Fibroblast of upper back skin (primary cell): ENCODE data around the gene CDC73.

Experiments
- DNase-seq: peaks from one replicate; pipeline ENCODE4 v3.0.0-alpha.2; 2013

The CDC73 gene

DNA sequence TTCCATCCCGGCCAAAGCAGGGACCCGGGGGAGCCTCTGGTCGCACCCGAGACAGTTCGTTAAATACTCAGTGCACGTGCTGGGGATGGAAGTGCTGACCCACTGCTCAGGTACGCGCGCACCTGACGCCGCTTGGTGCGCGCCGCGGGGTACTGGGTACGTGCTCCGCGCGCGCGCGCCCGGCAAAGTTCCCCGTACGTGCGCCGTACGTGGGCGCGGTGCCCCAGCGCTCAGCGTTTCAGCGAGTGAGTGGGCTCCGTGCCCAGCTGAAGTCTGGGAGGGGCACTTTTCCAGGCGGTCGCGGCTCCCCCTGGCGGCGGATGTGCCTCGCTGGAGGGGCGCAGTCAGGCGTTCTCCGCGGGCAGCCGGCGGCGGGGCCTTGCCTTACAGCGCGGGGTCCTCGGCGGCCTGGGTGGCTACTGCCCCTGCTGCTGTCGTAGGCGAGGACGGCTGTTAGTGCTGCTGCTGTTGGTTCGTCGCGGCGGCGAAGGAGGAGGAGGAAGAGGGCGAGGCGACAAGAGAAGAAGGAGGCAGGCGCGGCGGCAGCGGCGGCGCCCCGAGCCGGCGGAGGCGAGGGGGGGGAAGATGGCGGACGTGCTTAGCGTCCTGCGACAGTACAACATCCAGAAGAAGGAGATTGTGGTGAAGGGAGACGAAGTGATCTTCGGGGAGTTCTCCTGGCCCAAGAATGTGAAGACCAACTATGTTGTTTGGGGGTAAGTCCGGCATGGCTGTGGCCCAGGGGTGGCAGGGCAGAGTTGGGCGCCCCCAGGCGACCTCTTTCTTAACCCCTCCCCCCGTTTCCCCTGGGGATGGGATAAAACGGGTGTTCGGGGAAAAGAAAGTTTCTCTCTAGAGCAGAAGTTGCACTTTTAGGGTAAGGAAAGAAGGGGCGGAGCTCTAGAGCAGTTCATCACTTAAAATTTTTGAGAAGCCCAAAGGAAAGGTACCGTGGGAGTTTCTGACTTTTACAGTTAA, at the start of gene CDC73:
Gene CDC73 (plus strand): TSS at position 416 of the 978 bp plus-strand sequence. CDS start 170 bp downstream, at position 586.
- peak; percentile 96 for DNase-seq

DNA sequence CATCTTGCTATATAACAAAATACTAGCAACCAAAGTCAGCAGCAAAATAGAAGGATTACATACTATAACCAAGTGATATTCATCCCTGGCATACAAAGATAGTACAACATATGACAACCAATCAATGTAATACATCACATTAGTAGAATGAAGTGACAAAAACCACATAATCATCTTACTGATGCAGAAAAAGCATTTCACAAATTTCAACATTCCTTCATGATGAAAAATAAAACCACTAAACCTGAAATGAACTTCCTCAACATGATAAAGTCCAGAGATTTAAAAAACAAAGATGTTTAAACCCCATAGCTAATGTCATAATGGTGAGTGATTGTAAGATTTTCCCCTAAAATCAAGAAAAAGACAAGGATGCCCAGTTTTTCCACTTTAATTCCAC, 43.8 kb upstream of the CDC73 start:
- DNase-seq: peak; percentile 35

DNA sequence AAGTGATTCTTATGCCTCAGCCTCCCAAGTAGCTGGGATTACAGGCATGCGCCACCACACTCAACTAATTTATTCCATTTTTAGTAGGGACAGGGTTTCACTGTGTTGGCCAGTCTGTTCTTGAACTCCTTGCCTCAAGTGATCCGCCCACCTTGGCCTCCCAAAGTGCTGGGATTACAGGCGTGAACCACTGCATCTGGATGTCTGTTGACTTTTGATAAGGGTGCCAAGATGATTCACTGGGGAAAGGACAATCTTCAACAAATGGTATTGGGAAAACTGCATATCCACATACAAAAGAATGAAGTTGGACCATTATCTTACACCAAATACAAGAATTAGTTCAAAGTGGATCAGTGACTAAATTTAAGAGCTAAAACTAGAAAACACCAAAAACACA, 42.6 kb upstream of the CDC73 start:
- DNase-seq: no peak

DNA sequence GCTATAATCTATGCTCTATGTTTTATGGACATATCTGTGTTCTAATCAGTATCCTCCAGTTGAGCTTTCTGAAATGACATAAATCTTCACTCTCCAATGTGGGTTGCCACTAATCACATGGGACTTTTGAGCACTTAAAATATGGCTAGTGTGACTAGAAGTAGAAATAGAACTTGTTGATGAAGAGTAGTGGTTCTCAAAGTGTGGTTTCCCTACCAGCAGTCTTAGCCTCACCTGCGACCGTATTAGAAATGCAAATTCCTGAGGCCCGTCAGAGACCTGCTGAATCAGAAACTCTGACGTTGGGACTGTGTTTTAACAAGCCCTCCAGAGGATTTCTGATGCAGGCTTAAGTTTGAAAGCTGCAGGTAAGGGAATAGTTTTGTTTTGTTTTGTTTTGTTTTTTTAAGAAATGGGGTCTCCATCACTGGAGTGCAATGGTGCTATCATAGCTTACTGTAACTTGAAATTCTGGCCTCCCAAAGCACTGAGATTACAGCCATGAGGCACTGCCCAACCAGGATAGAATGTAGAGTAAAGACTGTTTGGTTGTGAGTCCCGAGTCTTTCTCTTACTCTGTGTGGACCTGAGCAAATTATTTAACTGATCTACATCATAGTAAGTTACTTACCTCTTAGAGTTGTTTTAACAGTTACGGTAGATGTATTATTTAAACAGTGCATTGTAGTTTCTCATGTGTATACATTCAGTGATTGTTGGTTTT, 38.3 kb upstream of the CDC73 start:
- no peak for DNase-seq

DNA sequence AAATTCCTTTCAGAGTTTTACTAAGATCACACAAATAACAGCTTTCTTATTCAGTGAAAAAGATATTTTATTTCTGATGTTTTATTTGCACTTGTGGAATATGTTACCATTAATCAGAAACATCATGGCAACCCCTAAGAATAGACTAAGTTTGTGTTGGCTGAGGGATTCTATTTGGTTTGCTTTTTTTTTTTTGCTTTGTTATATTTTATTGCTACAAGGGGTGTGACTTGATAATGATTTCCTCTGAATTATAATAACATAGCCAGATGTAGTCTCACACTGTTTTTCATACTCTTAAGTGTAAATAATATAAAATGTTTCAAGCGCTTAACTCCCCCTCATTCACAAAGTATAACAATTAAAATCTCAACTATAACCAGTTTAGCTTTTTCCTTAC, 36.6 kb upstream of the CDC73 start:
- DNase-seq: no peak

DNA sequence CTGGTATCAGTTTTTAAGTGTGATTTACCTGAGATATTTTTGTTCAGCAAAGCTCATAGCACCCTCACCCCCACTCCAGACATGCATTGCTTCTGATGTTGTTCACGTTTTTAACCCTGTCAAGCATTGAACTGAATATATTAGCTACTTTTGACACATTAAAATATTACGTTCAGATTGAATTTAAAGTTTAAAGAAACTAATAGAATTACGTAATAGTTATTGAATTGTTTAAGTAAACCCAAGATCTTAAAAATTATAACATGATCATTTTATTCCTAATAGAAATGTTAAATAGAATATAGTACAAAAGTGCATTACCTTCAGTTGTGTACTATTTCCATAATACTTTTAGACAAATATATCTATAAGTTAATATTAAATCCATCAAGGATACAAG, 35.5 kb upstream of the CDC73 start:
- no peak for DNase-seq

DNA sequence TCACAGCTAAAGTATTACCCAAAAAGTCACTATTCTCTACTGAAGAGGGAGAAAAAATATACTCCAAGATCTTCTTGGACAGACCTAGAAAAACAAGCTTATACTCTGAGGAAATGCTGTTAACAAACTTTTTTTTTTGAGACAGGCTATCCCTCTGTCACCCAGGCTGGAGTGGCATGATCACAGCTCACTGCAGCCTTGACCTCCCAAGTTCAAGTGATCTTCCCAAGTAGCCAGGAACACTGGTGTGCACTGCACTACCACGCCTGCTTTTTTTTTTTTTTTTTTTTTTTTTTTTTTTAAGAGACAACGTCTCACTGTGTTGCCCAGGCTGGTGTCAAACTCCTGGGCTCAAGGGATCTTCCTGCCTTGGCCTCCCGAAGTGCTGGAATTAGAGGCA, 33.9 kb upstream of the CDC73 start:
- DNase-seq: no peak

DNA sequence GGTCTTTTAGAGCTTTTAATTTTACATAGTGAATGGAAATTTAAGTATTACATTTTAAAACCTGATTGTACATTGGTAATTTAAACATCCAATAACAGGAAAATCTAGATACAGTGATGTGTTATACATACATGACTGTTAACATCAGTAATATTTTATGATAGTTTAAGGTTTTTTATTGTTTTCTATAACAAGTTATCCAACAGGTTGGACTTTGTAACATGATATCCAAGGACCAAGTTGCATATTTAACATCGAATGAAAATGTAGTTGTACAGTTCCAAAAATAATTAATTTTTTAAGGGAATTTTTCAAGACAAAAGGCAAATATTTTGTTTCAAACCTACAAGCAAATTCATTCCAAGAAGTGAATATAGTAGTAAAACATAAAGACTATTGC, 31.0 kb upstream of the CDC73 start:
- no peak for DNase-seq

DNA sequence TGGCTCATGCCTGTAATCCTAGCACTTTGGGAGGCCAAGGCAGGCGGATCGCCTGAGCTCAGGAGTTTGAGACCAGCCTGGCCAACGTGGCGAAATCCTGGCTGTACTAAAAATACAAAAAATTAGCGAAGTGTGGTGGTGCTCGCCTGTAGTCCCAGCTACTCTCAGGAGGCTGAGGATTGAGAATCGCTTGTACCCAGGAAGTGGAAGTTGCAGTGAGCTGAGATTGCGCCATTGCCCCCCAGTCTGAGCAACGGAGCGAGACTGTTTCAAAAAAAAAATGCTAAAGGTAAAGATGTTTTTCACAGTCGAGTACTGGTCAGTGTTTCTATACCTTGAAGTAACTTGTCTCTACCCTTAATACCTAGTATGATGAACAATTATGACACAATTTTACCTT, 27.7 kb upstream of the CDC73 start:
- DNase-seq: no peak

DNA sequence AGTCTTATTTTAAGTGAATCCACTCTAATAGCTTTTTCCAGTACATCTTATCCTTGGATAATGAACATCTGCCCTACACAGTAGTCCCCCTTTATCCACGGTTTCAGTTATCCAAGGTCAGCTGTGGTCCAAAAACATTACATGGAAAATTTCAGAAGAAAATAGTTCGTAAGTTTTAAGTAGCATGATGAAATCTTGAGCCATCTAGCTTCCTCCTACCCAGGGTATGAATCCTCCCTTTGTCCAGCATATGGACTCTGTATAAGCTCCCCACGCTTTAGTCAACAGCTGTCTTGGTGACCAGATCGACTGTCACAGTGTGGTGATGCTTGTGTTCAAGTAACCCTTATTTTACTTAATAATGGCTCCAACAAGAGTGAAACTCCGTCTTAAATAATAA, 19.2 kb upstream of the CDC73 start:
- DNase-seq: no peak

DNA sequence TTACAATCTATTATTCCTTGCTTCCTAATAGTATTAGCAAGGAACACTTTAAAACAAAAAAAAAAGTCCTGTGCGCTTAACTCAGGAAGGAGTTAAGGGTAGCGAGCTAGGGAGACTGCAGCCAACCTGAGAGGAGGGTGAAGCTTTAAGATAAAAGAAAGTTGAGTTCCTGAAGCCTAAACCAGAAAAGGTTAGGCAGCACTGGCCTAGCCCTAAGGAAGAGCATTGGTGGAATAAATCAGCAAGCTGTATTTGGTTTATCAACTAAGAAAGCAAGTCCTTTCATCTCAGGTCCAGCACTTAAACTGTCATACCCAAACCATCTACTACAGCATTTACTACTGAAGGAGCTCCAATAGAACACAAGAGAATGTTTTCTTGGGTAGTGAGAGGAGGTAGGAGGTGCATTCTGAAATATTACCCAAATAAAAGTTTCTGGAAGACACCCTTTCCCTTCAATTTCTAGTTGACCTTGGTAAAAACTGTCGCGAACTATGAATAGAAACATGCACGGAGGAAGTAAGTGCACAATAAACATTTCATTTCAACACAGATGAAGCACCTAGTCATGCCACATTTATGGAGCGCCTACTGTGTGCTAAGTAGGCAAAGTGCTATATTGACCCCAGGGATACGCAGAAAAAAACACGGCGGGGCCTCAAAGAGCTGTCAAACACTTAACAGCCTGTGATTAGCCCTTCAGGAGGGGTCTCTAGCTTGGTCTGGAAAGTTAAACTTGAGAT, 17.9 kb upstream of the CDC73 start:
- DNase-seq: no peak

DNA sequence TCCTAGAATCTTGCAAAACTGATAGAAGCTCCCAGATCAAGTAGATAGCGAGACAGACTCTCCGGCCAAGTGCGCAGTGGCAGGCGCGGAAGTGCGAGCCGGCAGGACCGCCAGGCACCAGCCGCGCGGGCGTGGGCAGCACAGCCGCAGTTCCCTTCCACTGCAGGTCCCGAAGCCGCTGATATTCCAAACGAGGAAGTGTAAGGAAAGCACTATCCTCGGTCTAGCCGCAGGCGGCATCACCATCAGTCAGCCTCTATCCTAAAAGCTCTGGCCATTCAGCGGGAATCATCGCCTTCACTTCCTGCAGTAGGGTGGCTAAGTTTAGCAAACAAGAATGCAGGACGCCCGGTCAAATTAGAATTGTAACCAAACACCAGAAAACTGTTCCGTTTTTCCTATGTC, 17.3 kb upstream of the CDC73 start:
- peak; percentile 55 for DNase-seq

DNA sequence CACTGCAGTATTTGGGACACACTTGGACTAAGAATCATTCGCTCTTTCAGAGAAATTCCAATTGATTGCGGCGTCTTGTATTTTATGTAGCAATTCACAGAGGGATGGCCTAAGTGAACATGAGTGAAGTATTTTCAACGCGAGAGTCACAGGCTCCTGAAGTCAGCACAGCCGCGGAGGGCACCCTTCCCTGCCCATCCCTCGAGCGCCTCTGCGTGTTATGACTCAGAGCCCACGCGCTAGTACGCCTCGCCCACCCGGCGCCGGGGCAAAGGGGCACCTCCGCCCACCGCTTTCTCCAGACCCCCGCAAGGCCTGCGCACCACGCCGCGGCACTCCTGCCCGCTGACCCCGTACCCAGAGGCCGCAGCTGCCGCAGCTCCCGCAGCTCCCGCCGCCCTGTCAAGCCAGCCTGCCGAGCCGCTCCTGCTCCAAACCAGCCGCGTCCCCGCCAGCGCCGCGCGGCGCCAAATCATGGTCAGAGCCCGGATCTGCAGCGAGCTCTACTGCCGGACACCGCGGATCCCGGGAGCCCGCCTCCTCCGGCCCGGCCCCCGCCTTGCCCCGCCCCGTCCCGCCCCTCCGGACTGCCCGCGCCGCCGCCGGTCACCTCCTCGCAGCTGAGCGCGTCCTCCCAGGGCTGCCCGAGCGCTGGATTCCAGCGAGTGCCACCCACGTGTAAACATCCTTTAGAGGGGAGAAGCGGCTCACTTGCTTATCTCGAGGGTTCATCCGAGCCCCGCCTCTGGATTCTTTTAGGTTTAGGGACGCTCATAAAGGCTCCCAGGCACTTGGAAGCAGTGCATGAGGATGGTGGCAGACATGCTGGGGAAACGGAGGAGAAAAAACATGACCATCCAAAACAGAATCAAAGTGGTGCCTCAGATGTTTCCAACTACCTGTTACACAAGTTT, 16.7 kb upstream of the CDC73 start, which contains the start of gene GLRX2:
Gene GLRX2 (minus strand): TSS at position 508 of the 914 bp plus-strand sequence. CDS start 32 bp downstream, at position 476.
- DNase-seq: peak; percentile 83

DNA sequence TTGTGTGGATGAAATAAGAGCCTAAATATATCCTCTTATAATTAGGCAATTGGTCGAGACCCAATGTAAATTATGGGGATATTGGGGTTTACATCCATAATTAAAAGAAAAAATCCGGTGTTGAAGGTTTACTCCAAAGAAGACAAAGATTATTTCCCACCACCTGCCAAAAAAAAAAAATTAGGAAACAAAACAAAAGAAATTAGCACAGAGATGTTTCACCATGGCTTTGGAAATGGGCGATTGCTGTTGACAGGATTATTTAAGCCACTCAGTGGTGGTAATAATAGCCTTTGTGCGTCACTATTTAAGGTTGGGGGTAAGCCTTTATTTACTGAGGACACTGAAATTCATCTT, 16.0 kb upstream of the CDC73 start:
- DNase-seq: no peak

DNA sequence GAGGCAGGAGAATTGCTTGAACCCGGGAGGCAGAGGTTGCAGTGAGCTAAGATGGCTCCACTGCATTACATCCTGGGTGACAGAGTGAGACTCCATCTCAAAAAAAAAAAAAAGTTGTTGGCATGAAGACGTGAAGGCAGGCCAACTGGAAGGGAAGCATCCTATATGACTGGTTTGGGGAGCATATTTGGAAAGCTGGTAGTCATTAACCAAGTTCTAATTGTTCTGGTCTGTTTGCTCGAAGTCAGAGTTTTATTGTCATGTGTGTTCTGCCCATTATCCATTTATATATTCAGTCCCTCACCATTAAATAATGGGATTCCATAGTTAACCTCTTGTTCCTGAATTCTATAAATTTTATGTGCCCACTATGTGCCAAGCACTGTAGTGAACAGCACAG, 13.4 kb upstream of the CDC73 start:
- DNase-seq: no peak

DNA sequence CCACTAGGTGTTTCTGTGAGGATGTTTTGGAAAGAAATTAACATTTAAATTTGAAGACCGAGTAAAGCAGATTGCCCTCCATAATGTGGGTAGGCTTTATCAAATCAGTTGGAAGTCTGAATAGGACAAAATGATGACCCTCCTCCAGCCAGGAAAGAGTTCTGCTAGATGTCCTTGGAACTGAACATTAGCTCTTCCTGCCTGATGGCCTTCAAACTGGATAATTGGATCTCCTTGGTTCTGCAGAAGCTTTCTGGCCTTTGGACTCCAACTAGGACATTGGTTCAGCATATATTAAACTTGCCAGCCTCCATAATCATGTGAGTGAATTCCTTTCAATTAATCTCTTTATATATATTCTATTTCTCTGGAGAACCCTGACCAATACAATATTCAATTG, 12.2 kb upstream of the CDC73 start:
- DNase-seq: no peak

DNA sequence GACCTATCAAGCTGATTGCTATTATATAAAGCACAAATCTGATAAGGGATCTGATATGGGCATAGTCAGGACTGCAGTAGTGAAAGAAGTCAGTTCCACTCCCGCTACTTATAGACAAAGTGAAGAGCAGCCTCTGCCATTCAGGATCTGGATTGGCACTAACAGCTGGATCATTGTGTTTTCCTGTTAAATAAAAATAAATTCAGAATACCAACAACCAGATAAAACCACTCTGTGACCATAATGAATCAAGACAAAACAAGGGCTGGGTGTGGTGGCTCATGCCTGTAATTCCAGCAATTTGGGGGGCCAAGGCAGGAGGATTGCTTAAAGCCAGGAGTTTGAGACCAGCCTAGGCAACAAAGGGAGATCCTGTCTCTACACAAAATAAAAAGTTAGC, 11.6 kb upstream of the CDC73 start:
- no peak for DNase-seq

DNA sequence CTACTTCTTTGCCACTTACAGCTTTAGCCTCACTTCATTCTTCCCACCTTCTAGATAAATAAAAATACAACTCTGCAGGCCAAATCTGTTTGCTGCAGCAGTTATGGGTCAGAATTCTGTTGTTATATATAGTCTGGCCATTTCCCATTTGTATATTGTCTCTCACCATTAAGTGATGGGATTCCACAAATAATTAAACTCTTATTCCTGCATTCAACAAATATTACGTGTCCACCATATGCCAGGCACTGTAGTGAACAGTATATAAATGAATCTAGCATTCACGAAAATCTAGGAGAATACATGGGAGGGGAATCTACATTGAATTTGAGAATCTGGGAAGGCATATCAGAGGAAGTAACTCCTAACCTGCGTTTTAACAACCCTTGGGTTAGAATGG, 11.0 kb upstream of the CDC73 start:
- DNase-seq: no peak

DNA sequence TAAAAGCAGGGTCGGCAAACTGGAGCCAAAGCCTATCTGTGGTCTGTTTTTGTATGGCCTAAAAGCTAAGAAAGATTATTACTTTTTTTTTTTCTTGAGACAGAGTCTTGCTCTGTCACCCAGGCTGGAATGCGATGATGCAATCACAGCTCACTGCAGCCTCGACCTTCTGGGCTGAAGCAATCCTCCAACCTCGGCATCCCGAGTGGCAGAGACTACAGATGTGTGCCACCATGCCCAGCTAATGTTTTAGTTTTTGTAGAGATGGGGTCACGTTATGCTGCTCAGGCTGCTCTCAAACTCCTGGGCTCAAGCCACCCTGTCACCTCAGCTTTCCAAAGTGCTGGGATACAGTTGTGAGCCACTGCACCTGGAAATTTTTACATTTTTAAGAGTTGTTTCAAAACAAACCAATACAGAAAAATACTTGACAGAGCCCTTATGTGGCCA, 10.2 kb upstream of the CDC73 start:
- peak; percentile 89 for DNase-seq

DNA sequence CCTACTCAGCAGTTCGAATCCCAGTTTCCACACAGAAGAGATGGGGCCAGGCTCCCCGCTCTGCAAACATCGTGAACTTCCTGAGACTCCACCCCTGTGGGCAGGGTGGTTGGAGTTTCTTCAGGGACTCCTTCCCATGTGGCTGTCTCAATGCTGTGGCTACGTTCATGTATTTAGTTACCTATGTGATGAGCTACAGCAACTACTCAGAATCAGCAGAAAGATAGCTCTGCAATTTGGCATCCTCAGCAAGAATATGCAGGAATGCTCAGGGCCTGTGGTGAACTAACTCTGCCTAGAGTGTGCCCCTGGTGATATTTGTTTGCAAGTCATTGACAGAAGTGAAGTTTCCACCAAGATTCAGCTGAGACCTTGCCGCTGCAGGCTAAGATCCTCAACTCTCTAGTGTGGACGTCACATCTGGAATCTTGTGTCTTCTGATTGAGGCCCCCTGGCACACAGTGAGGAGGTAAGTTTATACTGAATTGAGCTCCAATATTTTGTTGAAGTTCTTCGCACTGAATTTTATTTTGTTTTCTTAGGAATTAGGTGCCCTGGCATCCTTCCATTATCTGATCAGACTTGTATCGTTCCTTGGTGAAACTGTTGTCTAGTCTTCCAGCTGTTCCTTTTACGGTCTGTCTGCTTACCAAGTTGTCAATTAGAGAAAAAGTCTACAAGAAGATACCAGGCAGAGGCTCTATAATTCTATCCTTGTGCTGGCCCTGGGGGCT, 8.4 kb upstream of the CDC73 start:
- no peak for DNase-seq

DNA sequence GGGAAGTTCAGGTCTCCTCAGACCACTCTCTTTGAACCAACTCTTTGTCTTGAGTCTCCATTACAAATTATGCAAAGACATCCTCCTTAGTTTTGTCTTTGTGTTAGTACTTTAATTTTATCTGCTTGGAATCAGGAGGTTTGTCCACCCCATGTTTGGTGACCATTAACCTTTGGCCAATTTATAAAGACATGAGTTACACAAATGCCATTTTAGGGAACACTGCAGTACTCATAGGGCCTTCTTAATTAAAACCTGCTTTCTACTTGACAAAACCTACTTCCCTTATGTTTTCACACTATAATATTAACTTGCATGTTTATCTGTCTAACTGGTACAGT, 7.9 kb upstream of the CDC73 start:
- DNase-seq: no peak
